Stimulated activated naive B cell treated with anti-CD40 and anti-IgM and Interleukin-4, amounts not matched to agents 10 μg/mL and 1 μg/mL and 100 μg/mL, for 72 hours (primary cell): Measurements from ENCODE around the gene OCA2.

Experiments used
- ATAC-seq, 2 donors: fragments of 150-1000 bp; cut with Tn5 transposase; replicated peaks; 2 replicates each; pipeline ENCODE4 v1.10.0; 2021; ENCODE audit warnings: moderate library complexity in 1 of 2
- DNase-seq: peaks from one replicate; pipeline ENCODE4 v3.0.0; 2021
- H3K27ac Mint-ChIP-seq: one replicate; pipeline ENCODE4 v1.8.0; 2022; ENCODE audit warnings: mild to moderate bottlenecking, mixed read lengths
- H3K27me3 Mint-ChIP-seq, 2 donors: one replicate each; pipeline ENCODE4 v1.8.0; 2022; ENCODE audit warnings: mixed read lengths in 2 of 2
- H3K36me3 Mint-ChIP-seq, 2 donors: one replicate each; pipeline ENCODE4 v1.8.0; 2022; ENCODE audit warnings: mixed read lengths in 2 of 2, mild to moderate bottlenecking in 1 of 2
- H3K4me1 Mint-ChIP-seq, 2 donors: one replicate each; pipeline ENCODE4 v1.8.0; 2022; ENCODE audit warnings: mixed read lengths in 2 of 2, mild to moderate bottlenecking in 1 of 2
- H3K4me3 Mint-ChIP-seq, 2 donors: one replicate each; pipeline ENCODE4 v1.8.0; 2022; ENCODE audit warnings: mild to moderate bottlenecking in 2 of 2, mixed read lengths in 2 of 2, moderate library complexity in 1 of 2
- H3K9me3 Mint-ChIP-seq, 2 donors: one replicate each; pipeline ENCODE4 v1.8.0; 2022; ENCODE audit warnings: mixed read lengths in 2 of 2, mild to moderate bottlenecking in 1 of 2

Gene OCA2

GRCh38 chr15:27808182-27808581 lies 290.9 kb downstream of the OCA2 start:
- DNase-seq (no peak), ATAC-seq (no peak)
- no peak overlapping the region for H3K27ac Mint-ChIP-seq
- no peaks in the 10 kb centered on the region for H3K4me1 Mint-ChIP-seq
- H3K9me3 Mint-ChIP-seq: peaks cover 5% of the 10 kb centered on the region in 2 donors
- H3K36me3 Mint-ChIP-seq: no peaks in the 10 kb centered on the region
- no peak overlapping the region for H3K4me3 Mint-ChIP-seq
- H3K27me3 Mint-ChIP-seq: peaks cover 0 to 6% of the 10 kb centered on the region in 2 donors

- no peaks in the 10 kb centered on the region for H3K4me1 Mint-ChIP-seq
- ATAC-seq (no peak), DNase-seq (no peak)
- H3K27me3 Mint-ChIP-seq: no peaks in the 10 kb centered on the region
- H3K27ac Mint-ChIP-seq: no peak overlapping the region
- no peaks in the 10 kb centered on the region for H3K36me3 Mint-ChIP-seq
- H3K4me3 Mint-ChIP-seq: no peak overlapping the region
- peaks cover 5% of the 10 kb centered on the region in 2 donors for H3K9me3 Mint-ChIP-seq
Measured at GRCh38 chr15:27807335-27807734, 291.8 kb downstream of the OCA2 start.

GRCh38 chr15:27806396-27806795 lies 292.7 kb downstream of the OCA2 start:
- H3K27me3 Mint-ChIP-seq: no peaks in the 10 kb centered on the region
- no peak overlapping the region for H3K27ac Mint-ChIP-seq
- ATAC-seq: no peak
- no peaks in the 10 kb centered on the region for H3K36me3 Mint-ChIP-seq
- no peaks in the 10 kb centered on the region for H3K4me1 Mint-ChIP-seq
- DNase-seq: no peak
- peaks cover 5% of the 10 kb centered on the region in 2 donors for H3K9me3 Mint-ChIP-seq
- no peak overlapping the region for H3K4me3 Mint-ChIP-seq

GRCh38 chr15:27805261-27806220 lies 293.6 kb downstream of the OCA2 start:
- Mint-ChIP-seq H3K9me3 (peaks cover 5% of the 10 kb centered on the region in 2 donors), H3K4me3 (no peak overlapping the region), H3K36me3 (no peaks in the 10 kb centered on the region), H3K27me3 (no peaks in the 10 kb centered on the region), H3K4me1 (no peaks in the 10 kb centered on the region), H3K27ac (no peak overlapping the region)
- ATAC-seq: no peak
- DNase-seq: no peak

- H3K27me3 Mint-ChIP-seq: no peaks in the 10 kb centered on the region
- H3K4me1 Mint-ChIP-seq: no peaks in the 10 kb centered on the region
- H3K36me3 Mint-ChIP-seq: no peaks in the 10 kb centered on the region
- no peak overlapping the region for H3K27ac Mint-ChIP-seq
- H3K9me3 Mint-ChIP-seq: peaks cover 5% of the 10 kb centered on the region in 2 donors
- ATAC-seq: no peak
- H3K4me3 Mint-ChIP-seq: no peak overlapping the region
- no peak for DNase-seq
Measured at GRCh38 chr15:27804569-27805260, 294.4 kb downstream of the OCA2 start.

GRCh38 chr15:27798807-27799206 lies 300.3 kb downstream of the OCA2 start:
- H3K4me1 Mint-ChIP-seq: no peaks in the 10 kb centered on the region
- H3K9me3 Mint-ChIP-seq: no peaks in the 10 kb centered on the region
- no peaks in the 10 kb centered on the region for H3K36me3 Mint-ChIP-seq
- H3K27ac Mint-ChIP-seq: no peak overlapping the region
- DNase-seq (no peak), ATAC-seq (no peak)
- H3K27me3 Mint-ChIP-seq: peaks cover 0 to 5% of the 10 kb centered on the region in 2 donors
- H3K4me3 Mint-ChIP-seq: no peak overlapping the region

- Mint-ChIP-seq H3K27ac (no peak overlapping the region), H3K27me3 (peaks cover 0 to 5% of the 10 kb centered on the region in 2 donors), H3K4me1 (no peaks in the 10 kb centered on the region), H3K9me3 (no peaks in the 10 kb centered on the region), H3K4me3 (no peak overlapping the region), H3K36me3 (no peaks in the 10 kb centered on the region)
- ATAC-seq (no peak), DNase-seq (no peak)
Measured at GRCh38 chr15:27797765-27798164, 301.4 kb downstream of the OCA2 start.

- H3K9me3 Mint-ChIP-seq: no peaks in the 10 kb centered on the region
- ATAC-seq (no peak), DNase-seq (no peak)
- H3K27me3 Mint-ChIP-seq: peaks cover 0 to 13% of the 10 kb centered on the region in 2 donors
- H3K27ac Mint-ChIP-seq: no peak overlapping the region
- no peaks in the 10 kb centered on the region for H3K36me3 Mint-ChIP-seq
- H3K4me1 Mint-ChIP-seq: no peaks in the 10 kb centered on the region
- H3K4me3 Mint-ChIP-seq: no peak overlapping the region
Measured at GRCh38 chr15:27796405-27797320, 302.5 kb downstream of the OCA2 start.

GRCh38 chr15:27792756-27793264 lies 306.3 kb downstream of the OCA2 start:
- Mint-ChIP-seq H3K36me3 (no peaks in the 10 kb centered on the region), H3K4me1 (no peaks in the 10 kb centered on the region), H3K9me3 (no peaks in the 10 kb centered on the region), H3K27ac (no peak overlapping the region), H3K4me3 (no peak overlapping the region), H3K27me3 (peaks cover 4 to 13% of the 10 kb centered on the region in 2 donors)
- no peak for ATAC-seq
- no peak for DNase-seq

GRCh38 chr15:27790270-27790669 lies 308.8 kb downstream of the OCA2 start:
- Mint-ChIP-seq H3K36me3 (no peaks in the 10 kb centered on the region), H3K27me3 (peaks cover 4 to 8% of the 10 kb centered on the region in 2 donors), H3K9me3 (no peaks in the 10 kb centered on the region), H3K4me3 (no peak overlapping the region), H3K4me1 (no peaks in the 10 kb centered on the region), H3K27ac (no peak overlapping the region)
- DNase-seq: no peak
- ATAC-seq: no peak

- ATAC-seq: no peak
- Mint-ChIP-seq H3K36me3 (no peaks in the 10 kb centered on the region), H3K4me3 (no peak overlapping the region)
Measured at GRCh38 chr15:27787931-27788330, 311.2 kb downstream of the OCA2 start.

GRCh38 chr15:27784107-27784506 lies 315.0 kb downstream of the OCA2 start:
- no peaks in the 10 kb centered on the region for H3K4me1 Mint-ChIP-seq
- peaks cover 1 to 4% of the 10 kb centered on the region in 2 donors for H3K9me3 Mint-ChIP-seq
- H3K4me3 Mint-ChIP-seq: no peak overlapping the region
- DNase-seq (no peak), ATAC-seq (no peak)
- H3K36me3 Mint-ChIP-seq: no peaks in the 10 kb centered on the region
- H3K27me3 Mint-ChIP-seq: no peaks in the 10 kb centered on the region
- no peak overlapping the region for H3K27ac Mint-ChIP-seq

More at GRCh38 chr15:27787931-27788330, 311.2 kb downstream of the OCA2 start:
- H3K9me3 Mint-ChIP-seq: no peaks in the 10 kb centered on the region
- H3K4me1 Mint-ChIP-seq: no peaks in the 10 kb centered on the region
- H3K27me3 Mint-ChIP-seq: peaks cover 4 to 8% of the 10 kb centered on the region in 2 donors
- no peak overlapping the region for H3K27ac Mint-ChIP-seq
- no peak for DNase-seq

GRCh38 chr15:27783678-27784077 lies 315.4 kb downstream of the OCA2 start:
- no peaks in the 10 kb centered on the region for H3K27me3 Mint-ChIP-seq
- H3K4me3 Mint-ChIP-seq: no peak overlapping the region
- H3K27ac Mint-ChIP-seq: no peak overlapping the region
- peaks cover 1 to 4% of the 10 kb centered on the region in 2 donors for H3K9me3 Mint-ChIP-seq
- no peaks in the 10 kb centered on the region for H3K4me1 Mint-ChIP-seq
- DNase-seq (no peak), ATAC-seq (no peak)
- H3K36me3 Mint-ChIP-seq: no peaks in the 10 kb centered on the region

- H3K27ac Mint-ChIP-seq: no peak overlapping the region
- no peaks in the 10 kb centered on the region for H3K36me3 Mint-ChIP-seq
- H3K4me3 Mint-ChIP-seq: no peak overlapping the region
- no peaks in the 10 kb centered on the region for H3K4me1 Mint-ChIP-seq
- no peaks in the 10 kb centered on the region for H3K27me3 Mint-ChIP-seq
- peaks cover 1 to 4% of the 10 kb centered on the region in 2 donors for H3K9me3 Mint-ChIP-seq
- DNase-seq: no peak
- no peak for ATAC-seq
Measured at GRCh38 chr15:27782125-27782524, 317.0 kb downstream of the OCA2 start.
